Stomach smooth muscle (tissue), 2 donors: ENCODE results near the gene MCC.
"Not testable (repeated sequence)": the region's sequence is repeated elsewhere in the genome, so short reads cannot be mapped to it uniquely, and the experiment has no call there.

Source experiments
- H3K27ac ChIP-seq: one replicate; pipeline ENCODE4 v1.7.0; 2013; ENCODE audit warnings: mild to moderate bottlenecking, low read length, inconsistent platforms
- H3K27me3 ChIP-seq, 2 donors: one replicate each; pipeline ENCODE4 v1.7.0; 2013; ENCODE audit warnings: low read length in 2 of 2; ENCODE audit not compliant: insufficient read depth in 2 of 2, control insufficient read depth in 1 of 2
- H3K36me3 ChIP-seq, 2 donors: one replicate each; pipeline ENCODE4 v1.7.0; 2013; ENCODE audit warnings: low read length in 2 of 2; ENCODE audit not compliant: control insufficient read depth in 2 of 2, insufficient read depth in 2 of 2
- H3K4me1 ChIP-seq: one replicate; pipeline ENCODE4 v1.7.0; 2013; ENCODE audit warnings: low read length; ENCODE audit not compliant: control insufficient read depth, insufficient read depth
- H3K4me3 ChIP-seq, 2 donors: one replicate each; pipeline ENCODE4 v1.7.0; 2013; ENCODE audit warnings: low read length in 2 of 2
- H3K9ac ChIP-seq, 2 donors: one replicate each; pipeline ENCODE4 v1.7.0; 2013; ENCODE audit warnings: low read length in 2 of 2, mild to moderate bottlenecking in 1 of 2
- H3K9me3 ChIP-seq, 2 donors: one replicate each; pipeline ENCODE4 v1.7.0; 2013; ENCODE audit warnings: low read length in 2 of 2; ENCODE audit not compliant: control insufficient read depth in 2 of 2
- donor health status: healthy.
- donor health status: Pancreatic carcinoma.

MCC gene

DNA sequence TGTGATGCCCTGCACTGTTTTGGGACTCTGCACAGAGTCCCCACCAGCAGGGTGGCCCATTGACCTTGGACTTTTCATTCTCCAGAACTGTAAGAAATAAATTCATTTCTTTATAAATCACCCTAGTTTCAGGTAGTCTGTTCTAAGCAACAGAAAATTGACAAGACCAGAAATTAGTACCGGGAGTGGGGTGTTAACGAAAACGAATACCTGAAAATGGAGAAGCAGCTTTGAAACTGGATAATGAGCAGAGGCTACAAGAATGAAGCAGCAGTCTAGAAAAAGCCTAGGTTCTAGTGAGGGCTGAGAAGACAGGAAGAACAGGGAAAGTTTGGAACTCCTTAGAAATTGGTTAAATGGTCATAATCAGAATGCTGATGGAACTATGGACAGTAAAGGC lies 2.1 kb upstream of the MCC start:
- Histone ChIP-seq H3K4me1 (peaks cover 14% of the 10 kb centered on the region), H3K27me3 (peaks cover 0 to 3% of the 10 kb centered on the region in 2 donors), H3K27ac (no peak overlapping the region), H3K4me3 (no peak overlapping the region), H3K36me3 (no peaks in the 10 kb centered on the region), H3K9ac (no peak overlapping the region), H3K9me3 (peaks cover 0 to 4% of the 10 kb centered on the region in 2 donors)

DNA sequence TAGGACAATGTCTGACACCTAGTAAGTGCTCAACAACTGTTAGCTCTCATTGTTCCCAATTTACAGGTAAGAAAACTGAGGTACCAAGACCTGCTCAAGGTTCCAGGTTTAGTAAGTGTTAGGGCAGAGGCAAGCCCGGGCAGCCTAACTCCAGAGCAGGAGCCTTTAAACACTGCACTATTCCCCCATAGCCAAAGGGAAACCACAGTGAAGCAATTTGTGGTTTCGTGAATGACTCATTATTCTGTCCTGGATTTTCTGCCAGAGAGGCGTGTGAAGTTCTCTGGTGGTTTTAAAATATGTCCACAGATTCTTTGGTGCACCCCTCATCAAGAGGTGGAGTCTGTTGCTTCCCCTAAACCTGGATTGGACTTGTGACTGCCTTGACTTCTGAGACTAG lies 1.0 kb upstream of the MCC start:
- H3K4me3 ChIP-seq = peak overlapping the region in 1 of 2 donors; percentile 86
- H3K36me3 ChIP-seq = no peaks in the 10 kb centered on the region
- peaks cover 14% of the 10 kb centered on the region for H3K4me1 ChIP-seq
- no peak overlapping the region for H3K27ac ChIP-seq
- no peak overlapping the region for H3K9ac ChIP-seq
- peaks cover 0 to 3% of the 10 kb centered on the region in 2 donors for H3K27me3 ChIP-seq
- peaks cover 0 to 4% of the 10 kb centered on the region in 2 donors for H3K9me3 ChIP-seq

DNA sequence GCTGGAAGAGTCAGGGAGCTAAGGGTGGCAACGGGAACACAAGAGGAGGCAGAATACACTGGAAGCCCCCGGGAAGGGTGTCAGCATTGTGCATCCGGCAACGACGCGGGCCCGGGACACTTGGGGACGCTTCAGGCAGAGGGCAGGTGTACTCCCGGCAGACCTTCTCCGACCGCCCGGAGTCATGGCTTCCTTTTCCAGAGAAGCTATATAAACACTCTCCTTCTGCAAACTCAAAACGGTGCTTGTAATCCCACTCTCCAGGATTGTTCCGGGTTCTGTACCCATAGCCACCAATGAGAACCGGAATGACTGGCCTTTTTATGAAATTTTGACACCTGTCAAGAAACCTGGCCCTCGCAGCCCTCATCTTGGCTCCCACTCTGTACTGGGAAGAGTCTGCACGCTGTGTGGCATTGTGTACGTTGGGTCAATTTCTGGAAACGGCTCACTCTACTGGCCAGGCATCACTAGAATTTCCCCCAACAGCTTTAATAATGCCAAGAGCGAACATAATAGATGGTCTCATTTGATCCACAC lies 462 bp upstream of the MCC start:
- Histone ChIP-seq H3K4me3 (peak overlapping the region; percentile 82 to 86), H3K9ac (peak overlapping the region; percentile 70 to 81), H3K4me1 (peaks cover 14% of the 10 kb centered on the region), H3K27ac (no peak overlapping the region), H3K36me3 (no peaks in the 10 kb centered on the region), H3K9me3 (peaks cover 0 to 4% of the 10 kb centered on the region in 2 donors), H3K27me3 (peaks cover 0 to 3% of the 10 kb centered on the region in 2 donors)

DNA sequence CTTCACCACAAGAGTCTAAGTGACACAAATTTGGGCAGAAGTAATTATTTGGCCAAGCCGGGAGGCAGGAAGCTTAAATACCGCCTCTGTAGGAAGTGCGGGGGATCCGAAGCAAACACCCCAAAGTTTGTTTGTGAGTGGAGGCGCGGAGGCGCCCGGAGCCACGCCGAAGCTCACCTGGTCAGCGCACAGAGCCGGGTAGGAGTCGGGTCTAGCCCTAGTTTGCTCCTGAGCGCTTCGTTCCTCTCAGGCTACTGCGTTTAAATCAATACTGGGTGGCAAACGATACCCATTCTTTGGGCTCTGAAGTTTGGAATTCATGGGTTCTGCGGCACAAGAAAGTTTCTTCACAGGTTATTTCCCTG lies 855 bp downstream of the MCC start:
- no peak overlapping the region for H3K27ac ChIP-seq
- peaks cover 0 to 3% of the 10 kb centered on the region in 2 donors for H3K27me3 ChIP-seq

DNA sequence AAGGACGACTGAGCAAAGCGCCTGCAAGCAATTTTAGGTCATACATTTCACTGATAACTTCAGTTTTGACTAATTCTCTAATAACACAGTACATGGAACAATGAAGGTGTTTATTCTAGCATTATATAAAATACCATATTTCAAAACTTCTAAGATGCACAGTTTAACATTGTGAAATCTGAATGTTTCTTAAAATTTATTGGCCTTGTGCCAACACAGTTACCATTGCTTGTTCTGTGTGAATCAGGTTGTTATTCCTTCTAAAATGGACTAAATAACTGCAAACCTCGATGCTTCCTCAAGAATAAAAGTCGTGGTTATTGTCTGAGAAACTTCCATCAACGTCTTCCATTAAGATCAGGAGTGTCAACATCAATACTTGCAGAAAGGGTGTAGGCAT lies 8.0 kb downstream of the MCC start:
- Histone ChIP-seq H3K27me3 (no peaks in the 10 kb centered on the region), H3K9ac (no peak overlapping the region), H3K4me1 (no peaks in the 10 kb centered on the region)

More for the DNA sequence above, 855 bp downstream of the MCC start:
- peak overlapping the region; percentile 42 to 56 for H3K9ac ChIP-seq
- peak overlapping the region; percentile 82 to 86 for H3K4me3 ChIP-seq
- no peaks in the 10 kb centered on the region for H3K36me3 ChIP-seq
- H3K9me3 ChIP-seq = peaks cover 0 to 4% of the 10 kb centered on the region in 2 donors
- H3K4me1 ChIP-seq = peaks cover 14% of the 10 kb centered on the region

DNA sequence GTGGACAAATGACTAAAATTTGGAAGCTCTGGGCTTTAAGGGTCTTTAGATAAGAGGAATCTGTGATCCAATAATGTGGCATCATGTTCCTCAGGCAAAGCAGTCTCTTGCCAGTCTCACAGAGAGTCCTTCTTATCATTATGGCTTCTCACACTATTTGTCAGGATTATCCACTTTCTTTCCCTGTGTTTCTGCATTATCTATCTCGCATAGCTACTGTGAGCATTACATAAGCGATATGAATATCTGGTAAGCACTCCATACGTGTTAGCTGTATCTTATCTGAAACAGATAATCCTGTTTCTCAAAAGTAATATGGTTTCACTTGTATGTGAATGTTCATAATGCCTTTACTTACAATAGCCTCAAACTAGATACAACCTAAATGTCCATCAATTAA lies 9.6 kb downstream of the MCC start:
- H3K27ac ChIP-seq = no peak overlapping the region
- peaks cover 0 to 2% of the 10 kb centered on the region in 2 donors for H3K9me3 ChIP-seq
- H3K4me3 ChIP-seq = no peak overlapping the region
- no peaks in the 10 kb centered on the region for H3K4me1 ChIP-seq
- no peaks in the 10 kb centered on the region for H3K36me3 ChIP-seq
- H3K27me3 ChIP-seq = no peaks in the 10 kb centered on the region
- H3K9ac ChIP-seq = no peak overlapping the region

More for the DNA sequence above, 8.0 kb downstream of the MCC start:
- Histone ChIP-seq H3K4me3 (no peak overlapping the region), H3K36me3 (no peaks in the 10 kb centered on the region), H3K27ac (no peak overlapping the region), H3K9me3 (peaks cover 0 to 2% of the 10 kb centered on the region in 2 donors)

DNA sequence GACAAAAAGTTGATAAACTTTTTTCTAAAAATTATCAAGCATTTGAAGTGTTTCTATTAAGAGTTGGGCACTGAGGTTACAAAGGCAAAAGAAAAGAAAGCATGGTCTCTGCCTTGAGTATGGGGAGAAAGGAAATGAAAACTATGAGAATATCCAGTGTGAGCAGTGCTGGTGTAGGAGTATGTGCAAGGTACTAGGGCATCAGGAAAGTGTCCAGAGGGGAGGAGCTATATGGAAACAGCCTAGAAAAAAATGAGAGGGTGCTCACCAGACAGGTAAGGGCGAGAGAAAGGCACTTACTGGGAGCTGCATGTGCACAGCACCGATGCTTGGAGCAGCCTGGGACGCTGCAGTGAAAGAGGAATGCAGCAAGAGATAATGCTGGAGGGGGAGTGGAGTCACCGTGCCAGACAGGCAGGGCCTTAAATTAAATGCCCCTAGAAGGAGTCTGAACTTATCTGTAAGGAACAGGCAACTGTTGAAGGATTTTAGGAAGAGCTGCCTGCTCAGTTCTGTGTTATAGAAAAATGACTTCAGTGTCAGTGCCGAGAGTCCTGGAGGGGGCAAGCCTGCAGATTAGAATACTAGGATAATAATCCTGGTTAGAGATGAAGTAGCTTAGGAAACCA lies 14.0 kb downstream of the MCC start:
- H3K4me1 ChIP-seq = no peaks in the 10 kb centered on the region
- no peak overlapping the region for H3K27ac ChIP-seq
- H3K36me3 ChIP-seq = no peaks in the 10 kb centered on the region
- H3K9ac ChIP-seq = no peak overlapping the region
- no peak overlapping the region for H3K4me3 ChIP-seq
- peaks cover 0 to 2% of the 10 kb centered on the region in 2 donors for H3K9me3 ChIP-seq
- H3K27me3 ChIP-seq = no peaks in the 10 kb centered on the region

DNA sequence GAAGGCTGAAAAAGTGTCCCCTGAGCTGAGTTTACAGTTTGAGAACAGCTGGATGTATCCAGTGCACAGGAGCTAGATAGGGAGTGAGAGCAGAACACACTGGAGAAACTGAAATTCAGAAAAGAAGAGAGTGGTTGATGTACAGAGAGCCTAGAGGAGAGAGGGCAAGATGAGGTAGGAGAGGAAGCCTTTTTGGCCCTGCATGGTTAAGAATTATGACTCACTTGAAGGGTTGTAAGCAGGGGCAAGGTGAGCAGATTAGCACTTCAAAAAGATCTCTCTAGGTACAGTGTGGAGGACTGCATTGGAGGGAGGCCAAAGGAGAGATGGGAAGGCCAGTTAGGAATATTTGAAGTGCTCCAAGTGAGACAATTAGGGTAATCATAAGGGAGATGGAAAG lies 25.2 kb downstream of the MCC start:
- no peaks in the 10 kb centered on the region for H3K36me3 ChIP-seq
- no peaks in the 10 kb centered on the region for H3K4me1 ChIP-seq
- H3K4me3 ChIP-seq = no peak overlapping the region
- no peaks in the 10 kb centered on the region for H3K27me3 ChIP-seq
- no peak overlapping the region for H3K27ac ChIP-seq
- no peaks in the 10 kb centered on the region for H3K9me3 ChIP-seq
- no peak overlapping the region for H3K9ac ChIP-seq

DNA sequence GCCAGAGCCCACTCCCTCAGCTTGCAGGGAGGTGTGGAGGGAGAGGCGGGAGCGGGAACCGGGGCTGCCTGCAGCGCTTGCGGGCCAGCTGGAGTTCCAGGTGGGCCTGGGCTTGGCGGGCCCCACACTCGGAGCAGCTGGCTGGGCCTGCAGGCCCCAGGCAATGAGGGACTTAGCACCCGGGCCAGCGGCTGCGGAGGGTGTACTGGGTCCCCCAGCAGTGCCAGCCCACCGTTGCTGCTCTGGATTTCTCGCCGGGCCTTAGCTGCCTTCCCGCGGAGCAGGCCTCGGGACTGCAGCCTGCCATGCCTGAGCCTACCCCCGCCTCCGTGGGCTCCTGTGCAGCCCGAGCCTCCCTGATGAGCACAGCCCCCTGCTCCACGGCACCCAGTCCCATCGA lies 31.1 kb downstream of the MCC start:
- not testable (repeated sequence) for H3K36me3 ChIP-seq, H3K4me3 ChIP-seq, H3K9me3 ChIP-seq, H3K27ac ChIP-seq, H3K27me3 ChIP-seq, H3K4me1 ChIP-seq, H3K9ac ChIP-seq

DNA sequence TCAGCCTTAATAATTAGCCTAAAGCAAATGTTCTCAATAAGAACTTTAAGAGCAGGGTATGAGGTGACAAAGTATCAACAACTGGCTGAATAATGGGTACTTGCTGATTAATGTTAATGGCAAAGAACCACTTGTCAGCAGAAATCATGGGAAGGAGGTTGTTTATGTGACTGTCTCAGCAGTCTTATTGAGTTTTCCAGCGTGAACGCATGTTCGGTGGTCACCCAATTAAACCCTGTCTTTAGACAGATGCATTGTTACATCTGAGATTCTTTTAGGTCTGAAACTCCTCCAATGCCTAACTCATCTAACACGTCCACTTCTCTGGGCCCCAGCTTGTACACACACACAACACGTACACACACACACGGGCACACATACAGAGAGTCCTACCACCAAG lies 35.3 kb downstream of the MCC start:
- no peak overlapping the region for H3K27ac ChIP-seq
- H3K9me3 ChIP-seq = no peaks in the 10 kb centered on the region
- H3K4me3 ChIP-seq = no peak overlapping the region
- H3K4me1 ChIP-seq = no peaks in the 10 kb centered on the region
- H3K36me3 ChIP-seq = no peaks in the 10 kb centered on the region
- H3K9ac ChIP-seq = no peak overlapping the region
- no peaks in the 10 kb centered on the region for H3K27me3 ChIP-seq

DNA sequence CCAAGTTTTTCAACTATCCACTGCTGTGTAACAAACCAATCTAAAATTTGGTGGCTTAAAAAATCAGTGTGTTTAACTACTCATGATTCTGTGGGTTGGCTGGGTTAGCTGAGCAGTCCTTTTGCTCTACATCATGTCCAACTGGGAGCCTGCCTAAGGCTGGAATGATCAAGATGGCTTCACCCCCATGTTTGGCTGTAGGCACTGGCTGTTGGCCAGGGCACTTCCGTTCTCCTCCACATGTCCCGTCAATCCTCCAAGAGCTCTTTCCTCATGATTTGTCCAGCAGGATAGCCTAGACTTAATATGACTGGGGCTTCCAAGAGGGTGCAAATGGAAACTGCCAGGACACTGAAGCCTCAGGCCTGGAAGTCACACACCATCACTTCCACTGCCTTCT lies 36.5 kb downstream of the MCC start:
- H3K27ac ChIP-seq = no peak overlapping the region
- H3K9me3 ChIP-seq = no peaks in the 10 kb centered on the region
- H3K27me3 ChIP-seq = no peaks in the 10 kb centered on the region
- H3K4me3 ChIP-seq = no peak overlapping the region
- no peaks in the 10 kb centered on the region for H3K4me1 ChIP-seq
- H3K36me3 ChIP-seq = no peaks in the 10 kb centered on the region
- no peak overlapping the region for H3K9ac ChIP-seq
